B cell (primary cell): ENCODE results near the gene CFL1. TPM values are rescaled to one million over a fixed set of nuclear protein-coding genes. Genes with fewer than 3 reads are reported as not detected.

Experiments
- ATAC-seq: fragments of 200-7000 bp; cut with Tn5 transposase; one replicate; pipeline ENCODE4 v1.10.0; 2021; ENCODE audit warnings: low read depth, mild to moderate bottlenecking, moderate number of reproducible peaks, moderate library complexity
- CTCF ChIA-PET: fragments of 350-600 bp; sonication (Branson Sonifier 250); formaldehyde crosslinking; loops from one replicate; lab custom pipeline; 2021; ENCODE audit warnings: antibody characterized with exemption, inconsistent platforms; lab: Charles Lee
- POLR2A ChIA-PET: fragments of 350-600 bp; sonication (Branson Sonifier 250); formaldehyde crosslinking; loops from one replicate; lab custom pipeline; 2021; ENCODE audit warnings: antibody characterized with exemption; lab: Charles Lee
- DNase-seq: peaks from one replicate; pipeline ENCODE4 v3.0.0; 2013
- H2AFZ ChIP-seq: 2 replicates; pipeline ENCODE4 v1.6.1; 2012; ENCODE audit warnings: mild to moderate bottlenecking, low read depth, low read length; ENCODE audit not compliant: insufficient read depth, poor library complexity, severe bottlenecking
- H3K27ac ChIP-seq, 2 donors: 1 replicate in 1 of 2; 2 replicates in 1 of 2; pipeline ENCODE4 v1.5.1; 2012 to 2013; ENCODE audit warnings: low read length in 2 of 2, mild to moderate bottlenecking in 2 of 2, moderate library complexity in 1 of 2
- H3K27me3 ChIP-seq, 4 experiments: fragments of 200-600 bp in 1 of 4; sonication (generic) in 1 of 4; replicated peaks in 1 of 4; 1 replicate in 2 of 4; 2 replicates in 2 of 4; pipeline versions ENCODE4 v1.6.1 to v1.7.0; 2013 to 2016; ENCODE audit warnings: low read length in 3 of 4, mild to moderate bottlenecking in 2 of 4, mixed read lengths in 1 of 4, moderate library complexity in 1 of 4; ENCODE audit not compliant: insufficient read depth in 4 of 4, control insufficient read depth in 3 of 4; ENCODE audit errors: control extremely low read depth in 1 of 4
- H3K36me3 ChIP-seq, 2 experiments: replicated peaks in 1 of 2; 1 replicate in 1 of 2; 2 replicates in 1 of 2; pipeline versions ENCODE4 v1.6.1 to v1.7.1; 2013; ENCODE audit warnings: low read length in 1 of 2; ENCODE audit not compliant: insufficient read depth in 2 of 2, control insufficient read depth in 1 of 2; ENCODE audit errors: control extremely low read depth in 1 of 2, extremely low read depth in 1 of 2
- H3K4me1 ChIP-seq, 2 donors: fragments of 200-600 bp in 1 of 2; sonication (generic) in 1 of 2; 1 replicate in 1 of 2; 2 replicates in 1 of 2; pipeline versions ENCODE4 v1.5.1 to v1.6.1; 2013 to 2017; ENCODE audit warnings: low read length in 2 of 2; ENCODE audit not compliant: control insufficient read depth in 2 of 2, insufficient read depth in 2 of 2
- H3K4me2 ChIP-seq: replicated peaks from 2 replicates; pipeline ENCODE3; 2012; ENCODE audit warnings: mild to moderate bottlenecking, low read depth, low read length; ENCODE audit not compliant: poor library complexity, severe bottlenecking
- H3K4me3 ChIP-seq, 5 experiments: fragments of 200-600 bp in 1 of 5; sonication (generic) in 1 of 5; 1 replicate in 3 of 5; 2 replicates in 2 of 5; pipeline versions ENCODE4 v1.5.1 to v1.7.0; 2011 to 2016; ENCODE audit warnings: low read length in 4 of 5, mild to moderate bottlenecking in 4 of 5, low read depth in 2 of 5, control low read depth in 1 of 5, moderate library complexity in 1 of 5; ENCODE audit not compliant: insufficient read depth in 1 of 5; ENCODE audit errors: control extremely low read depth in 1 of 5, extremely low read depth in 1 of 5
- H3K79me2 ChIP-seq: fragments of 200-600 bp; sonication (generic); one replicate; pipeline ENCODE4 v1.6.0; 2016; ENCODE audit warnings: low read length; ENCODE audit not compliant: control insufficient read depth, insufficient read depth
- H3K9ac ChIP-seq: fragments of 200-600 bp; sonication (generic); 2 replicates; pipeline ENCODE4 v1.6.1; 2017; ENCODE audit warnings: mild to moderate bottlenecking, low read length, moderate library complexity
- H3K9me3 ChIP-seq, 3 donors: one replicate each; pipeline versions ENCODE4 v1.6.1 to v1.7.1; 2013; ENCODE audit warnings: low read length in 2 of 3; ENCODE audit not compliant: control insufficient read depth in 2 of 3, insufficient read depth in 1 of 3; ENCODE audit errors: control extremely low read depth in 1 of 3
- H4K20me1 ChIP-seq: 2 replicates; pipeline ENCODE4 v1.6.0; 2012; ENCODE audit warnings: mild to moderate bottlenecking, low read length; ENCODE audit not compliant: insufficient read depth, control insufficient read depth, poor library complexity, severe bottlenecking
- H3K27ac Mint-ChIP-seq: one replicate; pipeline ENCODE4 v1.8.0; 2021; ENCODE audit warnings: mixed read lengths
- H3K27me3 Mint-ChIP-seq: one replicate; pipeline ENCODE4 v1.8.0; 2021; ENCODE audit warnings: mixed read lengths
- H3K4me1 Mint-ChIP-seq: one replicate; pipeline ENCODE4 v1.8.0; 2021; ENCODE audit warnings: mixed read lengths
- H3K4me3 Mint-ChIP-seq: one replicate; pipeline ENCODE4 v1.8.0; 2021; ENCODE audit warnings: mixed read lengths
- H3K9me3 Mint-ChIP-seq: one replicate; pipeline ENCODE4 v1.8.0; 2022; ENCODE audit warnings: mixed read lengths; ENCODE audit not compliant: insufficient read depth
- CTCF ChIP-seq: fragments of 200-600 bp; IDR thresholded peaks from one replicate; pipeline ENCODE4 v1.8.0; 2022; ENCODE audit warnings: antibody characterized with exemption, mild to moderate bottlenecking
- EZH2 ChIP-seq: IDR thresholded peaks from 2 replicates; pipeline ENCODE4 v1.6.1; 2012; ENCODE audit warnings: borderline replicate concordance, low read depth, mild to moderate bottlenecking, moderate library complexity, low read length; ENCODE audit not compliant: insufficient read depth, poor library complexity, severe bottlenecking
- WGBS: methylation state at CpG from one replicate; pipeline ENCODE4 v1.1.5; 2013; ENCODE audit warnings: missing lambda C conversion rate; ENCODE audit not compliant: insufficient coverage; 5-methylcytosine and 5-hydroxymethylcytosine counted together
- intact Hi-C: fragments of 100-400 bp; cut with micrococcal nuclease; formaldehyde crosslinking; loops from one replicate; pipeline ENCODE4 v1.10.0; 2022
- polyA plus RNA-seq: library from polyadenylated mRNA; depleted of rRNA; stranded (reverse); fragments of >200 nt; gene quantifications from 2 replicates; pipeline ENCODE4 v1.2.3, GENCODE V29; 2012
- total RNA-seq, 2 donors: library from RNA; stranded (reverse); fragments of 120-200 nt in 1 of 2; gene quantifications; 1 replicate in 1 of 2; 2 replicates in 1 of 2; pipeline versions ENCODE4 v1.2.3 to v1.2.4, GENCODE V29; 2013 to 2022

The CFL1 gene
- total and polyA plus RNA-seq, 2 donors (not counting 1 experiment from before 2014, with no cell fraction given) = 455 to 990 TPM

GRCh38 chr11:65829459-65829858 is 28.5 kb downstream of the CFL1 start:
- H3K27ac ChIP-seq = no peak overlapping the region
- Mint-ChIP-seq H3K27me3 (no peaks in the 10 kb centered on the region), H3K9me3 (no peaks in the 10 kb centered on the region), H3K4me3 (no peak overlapping the region), H3K27ac (no peak overlapping the region), H3K4me1 (peaks cover 8% of the 10 kb centered on the region)
- H3K9ac ChIP-seq = no peak overlapping the region
- WGBS = 91% methylated on average over 3 of the region's 4 CpGs
- H3K36me3 ChIP-seq = no peaks in the 10 kb centered on the region
- intact Hi-C loops = no loop called here
- DNase-seq (no peak), ATAC-seq (no peak)
- ChIA-PET POLR2A (no interaction called here), CTCF (interaction anchor here (0.7 to 1.1 kb wide), 3 partner anchors 10 to 154 kb away, joined by 3 to 4 read pairs (median 3); no protein-coding TSS in a partner anchor)
- H3K9me3 ChIP-seq = no peaks in the 10 kb centered on the region
- H3K4me3 ChIP-seq = no peak overlapping the region
- peaks cover 0 to 4% (median 0%) of the 10 kb centered on the region in 4 experiments for H3K27me3 ChIP-seq
- no peak overlapping the region for H3K4me2 ChIP-seq
- H3K4me1 ChIP-seq = peaks cover 12 to 15% of the 10 kb centered on the region in 2 donors
- TF ChIP-seq CTCF (no peak), EZH2 (no peak)
- H3K79me2 ChIP-seq = peaks cover 7% of the 10 kb centered on the region
- no peaks in the 10 kb centered on the region for H4K20me1 ChIP-seq
- H2AFZ ChIP-seq = no peak overlapping the region

- Histone ChIP-seq H3K4me2 (no peak overlapping the region), H3K4me3 (no peak overlapping the region), H3K79me2 (no peaks in the 10 kb centered on the region), H3K27me3 (no peaks in the 10 kb centered on the region), H2AFZ (no peak overlapping the region), H3K9ac (no peak overlapping the region), H3K36me3 (no peaks in the 10 kb centered on the region), H4K20me1 (no peaks in the 10 kb centered on the region), H3K27ac (no peak overlapping the region), H3K4me1 (no peaks in the 10 kb centered on the region), H3K9me3 (no peaks in the 10 kb centered on the region)
- WGBS = 100% methylated on average over 1 of the region's 8 CpGs
- ATAC-seq = no peak
- intact Hi-C loops = no loop called here
- no peak overlapping the region for H3K27ac Mint-ChIP-seq
- POLR2A ChIA-PET = no interaction called here
- no peaks in the 10 kb centered on the region for H3K9me3 Mint-ChIP-seq
- no peak for DNase-seq
- H3K4me1 Mint-ChIP-seq = no peaks in the 10 kb centered on the region
- no peaks in the 10 kb centered on the region for H3K27me3 Mint-ChIP-seq
- TF ChIP-seq CTCF = no peak
- TF ChIP-seq EZH2 = no peak
- no peak overlapping the region for H3K4me3 Mint-ChIP-seq
- CTCF ChIA-PET = interaction anchor here (0.6 to 1.7 kb wide), 3 partner anchors 9 to 25 kb away, joined by 3 to 5 read pairs (median 3); no protein-coding TSS in a partner anchor
Observed at GRCh38 chr11:65826984-65827735, 30.8 kb downstream of the CFL1 start.
